IMR-90 (cell line): ENCODE data around the gene SLC35E4.
A peak's percentile ranks its signal among the peaks of the same experiment; 100 is the strongest.

Source experiments
- CHD1 ChIP-seq: IDR thresholded peaks from 2 replicates; pipeline ENCODE4 v1.6.1; 2012; ENCODE audit warnings: low read depth, low read length, improper control_type of control experiment
- FOS ChIP-seq: fragments of 150-350 bp; IDR thresholded peaks from 2 replicates; pipeline ENCODE4 v1.6.1; 2016; ENCODE audit warnings: low read depth, low read length
- MAFK ChIP-seq: IDR thresholded peaks from 2 replicates; pipeline ENCODE4 v1.6.1; 2012; ENCODE audit warnings: low read depth, low read length, improper control_type of control experiment
- MAZ ChIP-seq: IDR thresholded peaks from 2 replicates; pipeline ENCODE4 v1.6.1; 2012; ENCODE audit warnings: low read depth, mild to moderate bottlenecking, low read length, improper control_type of control experiment, moderate library complexity, borderline replicate concordance
- MXI1 ChIP-seq: IDR thresholded peaks from 2 replicates; pipeline ENCODE4 v1.6.1; 2012; ENCODE audit warnings: low read depth, mild to moderate bottlenecking, low read length, moderate library complexity, borderline replicate concordance
- NFE2L2 ChIP-seq: fragments of 150-350 bp; IDR thresholded peaks from 2 replicates; pipeline ENCODE4 v1.6.1; 2016; ENCODE audit warnings: low read depth, mild to moderate bottlenecking, low read length
- POLR2A ChIP-seq: IDR thresholded peaks from 2 replicates; pipeline ENCODE4 v1.6.1; 2012; ENCODE audit warnings: mild to moderate bottlenecking, low read depth, low read length
- RAD21 ChIP-seq: IDR thresholded peaks from 2 replicates; pipeline ENCODE4 v1.6.1; 2012; ENCODE audit warnings: low read length, improper control_type of control experiment
- RCOR1 ChIP-seq: IDR thresholded peaks from 2 replicates; pipeline ENCODE4 v1.6.1; 2012; ENCODE audit warnings: mild to moderate bottlenecking, low read length, improper control_type of control experiment; ENCODE audit not compliant: insufficient replicate concordance
- RFX5 ChIP-seq: IDR thresholded peaks from 2 replicates; pipeline ENCODE4 v1.8.0; 2012; ENCODE audit warnings: low read depth, mild to moderate bottlenecking, low read length, moderate library complexity
- SMC3 ChIP-seq: fragments of 150-350 bp; IDR thresholded peaks from 2 replicates; pipeline ENCODE4 v1.6.1; 2016; ENCODE audit warnings: low read depth, mild to moderate bottlenecking, antibody characterized with exemption, low read length, moderate library complexity
- USF2 ChIP-seq: fragments of 150-350 bp; IDR thresholded peaks from 2 replicates; pipeline ENCODE4 v1.6.1; 2017; ENCODE audit warnings: mild to moderate bottlenecking, antibody characterized with exemption, low read length, low read depth
- TF ChIP-seq, protein P1 (sequence below): conservative IDR thresholded peaks from 2 replicates; pipeline ENCODE4 v1.5.1; 2012; ENCODE audit warnings: mild to moderate bottlenecking, low read depth, low read length, improper control_type of control experiment
- TF ChIP-seq, protein P2 (sequence below): fragments of 150-350 bp; IDR thresholded peaks from 2 replicates; pipeline ENCODE4 v1.6.1; 2016; ENCODE audit warnings: low read depth, mild to moderate bottlenecking, low read length, moderate library complexity, borderline replicate concordance

GRCh38 chr22:30598986-30599385 is 36.6 kb upstream of the SLC35E4 start:
- TF ChIP-seq FOS (peak; percentile 22; the same call in 1 of the 2 replicates), POLR2A (no peak), RFX5 (no peak), NFE2L2 (no peak), RCOR1 (no peak), RAD21 (no peak), USF2 (no peak), CHD1 (no peak), SMC3 (no peak), MXI1 (no peak), MAFK (no peak), MAZ (no peak)
- TF ChIP-seq, protein P1, sequence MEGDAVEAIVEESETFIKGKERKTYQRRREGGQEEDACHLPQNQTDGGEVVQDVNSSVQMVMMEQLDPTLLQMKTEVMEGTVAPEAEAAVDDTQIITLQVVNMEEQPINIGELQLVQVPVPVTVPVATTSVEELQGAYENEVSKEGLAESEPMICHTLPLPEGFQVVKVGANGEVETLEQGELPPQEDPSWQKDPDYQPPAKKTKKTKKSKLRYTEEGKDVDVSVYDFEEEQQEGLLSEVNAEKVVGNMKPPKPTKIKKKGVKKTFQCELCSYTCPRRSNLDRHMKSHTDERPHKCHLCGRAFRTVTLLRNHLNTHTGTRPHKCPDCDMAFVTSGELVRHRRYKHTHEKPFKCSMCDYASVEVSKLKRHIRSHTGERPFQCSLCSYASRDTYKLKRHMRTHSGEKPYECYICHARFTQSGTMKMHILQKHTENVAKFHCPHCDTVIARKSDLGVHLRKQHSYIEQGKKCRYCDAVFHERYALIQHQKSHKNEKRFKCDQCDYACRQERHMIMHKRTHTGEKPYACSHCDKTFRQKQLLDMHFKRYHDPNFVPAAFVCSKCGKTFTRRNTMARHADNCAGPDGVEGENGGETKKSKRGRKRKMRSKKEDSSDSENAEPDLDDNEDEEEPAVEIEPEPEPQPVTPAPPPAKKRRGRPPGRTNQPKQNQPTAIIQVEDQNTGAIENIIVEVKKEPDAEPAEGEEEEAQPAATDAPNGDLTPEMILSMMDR, result no peak
- TF ChIP-seq, protein P2, sequence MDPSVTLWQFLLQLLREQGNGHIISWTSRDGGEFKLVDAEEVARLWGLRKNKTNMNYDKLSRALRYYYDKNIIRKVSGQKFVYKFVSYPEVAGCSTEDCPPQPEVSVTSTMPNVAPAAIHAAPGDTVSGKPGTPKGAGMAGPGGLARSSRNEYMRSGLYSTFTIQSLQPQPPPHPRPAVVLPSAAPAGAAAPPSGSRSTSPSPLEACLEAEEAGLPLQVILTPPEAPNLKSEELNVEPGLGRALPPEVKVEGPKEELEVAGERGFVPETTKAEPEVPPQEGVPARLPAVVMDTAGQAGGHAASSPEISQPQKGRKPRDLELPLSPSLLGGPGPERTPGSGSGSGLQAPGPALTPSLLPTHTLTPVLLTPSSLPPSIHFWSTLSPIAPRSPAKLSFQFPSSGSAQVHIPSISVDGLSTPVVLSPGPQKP, result no peak
